ENCODE results near the gene HSFX1. TPM values are rescaled to one million over a fixed set of nuclear protein-coding genes. Genes with fewer than 3 reads are reported as not detected.

The HSFX1 gene
- total and polyA plus RNA-seq, 2 of the 8 experiments (the other 6 are each of a cell fraction or from before 2014, with no cell fraction given): 0.42 to 0.63 TPM

Small RNA genes lying within 50 kb of the gene (small RNA-seq; reads per million reads assigned to genes)
- gene AC244098.1 (ENCODE audit: insufficient read depth) (not detected), gene AC244098.2 (ENCODE audit: insufficient read depth) (not detected), gene AC244098.3 (ENCODE audit: insufficient read depth) (not detected)

Other genes with a start within 250 kb of the HSFX1 start
- gene EOLA1, start 233.1 kb upstream of the HSFX1 start, total RNA-seq (2021; fragmentation: NEBNext Ultra II Directional; extraction: Animal tissue kit (Norgen Biotek cat#: 25700)): 7.2 and 7.6 TPM in 2 replicates
- 3.3 and 5.4 TPM in 2 replicates for gene EOLA1, start 233.1 kb upstream of the HSFX1 start, polyA plus RNA-seq (2011; rRNA removed)
- gene HSFX3, start 224.1 kb upstream of the HSFX1 start, total RNA-seq (2021; fragmentation: NEBNext Ultra II Directional; extraction: Animal tissue kit (Norgen Biotek cat#: 25700)): not detected in 2 replicates
- gene HSFX3, start 224.1 kb upstream of the HSFX1 start, polyA plus RNA-seq (2011; rRNA removed): not detected in 2 replicates
- gene MAGEA9B, start 186.6 kb upstream of the HSFX1 start, total RNA-seq (2021; fragmentation: NEBNext Ultra II Directional; extraction: Animal tissue kit (Norgen Biotek cat#: 25700)): not detected in 2 replicates
- gene MAGEA9B, start 186.6 kb upstream of the HSFX1 start, polyA plus RNA-seq (2011; rRNA removed): 0.06 and 0.35 TPM in 2 replicates
- not detected in 2 replicates for gene HSFX2, start 178.8 kb upstream of the HSFX1 start, total RNA-seq (2021; fragmentation: NEBNext Ultra II Directional; extraction: Animal tissue kit (Norgen Biotek cat#: 25700))
- gene HSFX2, start 178.8 kb upstream of the HSFX1 start, polyA plus RNA-seq (2011; rRNA removed): 0.17 and 0.49 TPM in 2 replicates
- 15.0 and 20.8 TPM in 2 replicates for gene TMEM185A, start 142.3 kb upstream of the HSFX1 start, total RNA-seq (2021; fragmentation: NEBNext Ultra II Directional; extraction: Animal tissue kit (Norgen Biotek cat#: 25700))
- 20.8 and 26.5 TPM in 2 replicates for gene TMEM185A, start 142.3 kb upstream of the HSFX1 start, polyA plus RNA-seq (2011; rRNA removed)
- not detected in 2 replicates for gene MAGEA11, start 62.0 kb upstream of the HSFX1 start, total RNA-seq (2021; fragmentation: NEBNext Ultra II Directional; extraction: Animal tissue kit (Norgen Biotek cat#: 25700))
- gene MAGEA11, start 62.0 kb upstream of the HSFX1 start, polyA plus RNA-seq (2011; rRNA removed): not detected in 2 replicates
- not detected in 2 replicates for gene MAGEA9, start 7.9 kb downstream of the HSFX1 start, total RNA-seq (2021; fragmentation: NEBNext Ultra II Directional; extraction: Animal tissue kit (Norgen Biotek cat#: 25700))
- not detected in 2 replicates for gene MAGEA9, start 7.9 kb downstream of the HSFX1 start, polyA plus RNA-seq (2011; rRNA removed)
- not detected in 2 replicates for gene MAGEA8, start 107.1 kb downstream of the HSFX1 start, total RNA-seq (2021; fragmentation: NEBNext Ultra II Directional; extraction: Animal tissue kit (Norgen Biotek cat#: 25700))
- gene MAGEA8, start 107.1 kb downstream of the HSFX1 start, polyA plus RNA-seq (2011; rRNA removed): not detected in 2 replicates
- gene HSFX4, start 155.5 kb downstream of the HSFX1 start, total RNA-seq (2021; fragmentation: NEBNext Ultra II Directional; extraction: Animal tissue kit (Norgen Biotek cat#: 25700)): not detected in 2 replicates
- not detected in 2 replicates for gene HSFX4, start 155.5 kb downstream of the HSFX1 start, polyA plus RNA-seq (2011; rRNA removed)
- gene EOLA2, start 164.4 kb downstream of the HSFX1 start, total RNA-seq (2021; fragmentation: NEBNext Ultra II Directional; extraction: Animal tissue kit (Norgen Biotek cat#: 25700)): 22.5 and 25.5 TPM in 2 replicates
- 19.0 and 25.5 TPM in 2 replicates for gene EOLA2, start 164.4 kb downstream of the HSFX1 start, polyA plus RNA-seq (2011; rRNA removed)